ENCODE data around the gene GTSE1.
"Not testable (repeated sequence)": the region's sequence is repeated elsewhere in the genome, so short reads cannot be mapped to it uniquely, and the experiment has no call there.

The GTSE1 gene

DNA sequence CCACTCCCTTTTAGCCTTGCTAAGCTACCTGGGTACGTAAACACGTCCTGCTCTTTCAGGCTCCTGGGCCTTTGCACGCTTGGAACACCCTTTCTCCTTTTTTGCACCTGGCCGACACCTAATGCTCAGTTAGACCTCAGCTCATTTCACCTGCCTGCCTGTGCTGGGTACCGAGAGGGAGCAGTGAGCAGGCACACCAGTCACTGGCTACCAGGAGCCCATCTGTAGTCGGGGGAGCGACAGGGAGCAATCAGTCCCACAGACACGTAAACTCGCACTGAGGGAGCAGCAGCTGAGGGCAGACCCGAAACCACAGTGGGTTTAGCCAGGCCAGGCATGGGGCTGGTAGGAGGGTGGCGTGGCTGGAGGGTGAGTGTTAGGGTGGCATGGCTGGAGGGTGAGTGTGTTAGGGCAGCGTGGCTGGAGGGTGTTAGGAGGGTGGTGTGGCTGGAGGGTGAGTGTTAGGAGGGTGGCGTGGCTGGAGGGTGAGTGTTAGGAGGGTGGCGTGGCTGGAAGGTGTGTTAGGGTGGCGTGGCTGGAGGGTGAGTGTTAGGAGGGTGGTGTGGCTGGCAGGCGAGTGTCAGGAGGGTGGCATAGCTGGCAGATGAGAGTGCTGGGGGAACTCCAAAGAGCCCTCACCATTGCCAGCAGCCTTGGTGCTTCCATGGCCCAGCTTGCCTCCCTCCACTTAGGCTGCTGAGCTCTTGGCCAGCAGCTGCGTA is 6.4 kb upstream of the GTSE1 start:
- intact Hi-C loops (cut with DNase I) = loop anchor here (10.0 kb wide), 1 partner anchor 295 kb away; no protein-coding TSS in a partner anchor
- no peak for DNase-seq

DNA sequence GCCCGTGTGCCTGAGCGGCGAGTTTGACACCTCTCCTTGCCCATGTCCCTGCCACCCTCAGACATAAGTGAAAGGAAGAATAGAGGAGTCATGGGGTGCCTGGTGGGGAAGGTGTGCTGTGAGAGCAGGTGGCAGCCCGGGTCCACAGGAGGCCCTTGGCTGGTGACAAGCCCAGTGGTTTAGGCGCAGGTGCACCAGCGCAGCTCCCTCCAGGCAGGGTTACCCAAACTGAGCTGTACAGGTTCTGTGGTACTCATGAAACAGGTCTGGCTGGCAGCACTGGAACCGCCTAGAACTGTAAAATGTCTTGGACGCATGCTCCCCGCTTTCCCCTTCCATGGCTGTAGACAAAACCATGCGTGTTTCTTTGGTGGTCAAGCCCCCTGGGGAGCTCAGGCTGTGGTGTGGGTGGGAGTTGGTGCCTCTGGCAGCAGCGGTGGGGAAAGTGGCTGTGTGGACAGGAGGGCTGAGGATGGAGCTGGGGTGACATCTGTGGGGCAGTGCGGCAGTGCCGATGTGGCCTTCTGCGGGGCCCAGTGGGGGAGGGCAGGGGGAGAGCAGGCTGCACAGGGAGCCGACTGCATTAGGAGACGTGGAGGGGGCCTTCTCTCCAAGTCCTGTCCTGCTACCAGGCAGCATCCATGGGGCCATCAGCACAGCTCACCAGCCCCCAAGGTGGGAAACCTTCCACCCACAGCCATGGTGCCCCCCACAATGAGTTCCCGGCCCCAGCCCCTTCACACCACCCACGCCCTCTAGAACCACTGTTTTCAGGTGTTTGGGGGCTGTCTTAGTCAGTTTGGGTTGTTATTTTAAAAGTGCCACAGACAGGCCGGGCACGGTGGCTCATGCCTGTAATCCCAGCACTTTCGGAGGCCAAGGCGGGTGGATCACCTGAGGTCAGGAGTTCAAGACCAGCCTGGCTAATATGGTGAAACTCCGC is 5.6 kb upstream of the GTSE1 start:
- DNase-seq = no peak
- intact Hi-C loops (cut with DNase I) = loop anchor here (10.0 kb wide), 1 partner anchor 296 kb away; no protein-coding TSS in a partner anchor

DNA sequence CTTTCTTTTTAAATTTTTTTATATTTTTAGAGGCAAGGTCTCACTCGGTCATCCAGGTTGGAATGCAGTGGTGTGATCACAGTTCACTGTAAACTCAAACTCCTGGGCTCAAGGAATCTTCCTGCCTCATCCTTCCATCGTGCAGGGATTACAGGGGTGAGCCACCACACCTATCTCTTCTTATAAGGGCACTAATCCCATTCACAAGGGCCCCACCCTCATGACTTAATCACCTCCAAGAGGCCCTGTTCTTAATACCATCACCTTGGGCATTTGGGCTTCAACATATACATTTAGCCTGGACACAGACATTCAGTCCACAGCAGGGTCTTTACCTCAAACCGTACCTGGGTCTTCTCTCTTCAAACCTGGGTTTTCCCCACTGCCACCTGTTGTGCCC is 4.5 kb upstream of the GTSE1 start:
- intact Hi-C loops (cut with DNase I) = loop anchor here (10.0 kb wide), 1 partner anchor 297 kb away; no protein-coding TSS in a partner anchor
- DNase-seq = no peak

DNA sequence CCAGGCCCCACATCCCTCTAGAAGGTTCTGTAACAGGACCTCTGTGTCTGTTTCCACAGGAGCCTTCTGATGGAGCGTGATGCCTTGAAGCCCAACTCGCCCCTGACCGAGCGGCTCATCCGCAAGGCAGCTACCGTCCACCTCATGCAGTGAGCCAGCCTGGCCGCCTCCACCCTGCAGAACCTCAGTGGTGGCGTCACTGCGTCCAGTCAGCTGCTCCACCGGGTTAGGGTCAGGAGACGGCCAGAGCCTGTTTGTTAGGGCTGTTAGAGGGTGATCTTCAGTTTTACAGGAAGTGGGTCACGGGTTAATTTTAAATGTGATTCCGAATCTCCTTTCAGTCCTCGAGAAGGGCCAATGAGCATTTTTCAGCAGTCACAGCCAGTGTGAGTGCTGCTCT is 3.9 kb upstream of the GTSE1 start:
- DNase-seq = peak in 5 of 42 donors; percentile 20 to 56 (median 42)
- intact Hi-C loops (cut with DNase I) = loop anchor here (10.0 kb wide), 1 partner anchor 298 kb away; no protein-coding TSS in a partner anchor

DNA sequence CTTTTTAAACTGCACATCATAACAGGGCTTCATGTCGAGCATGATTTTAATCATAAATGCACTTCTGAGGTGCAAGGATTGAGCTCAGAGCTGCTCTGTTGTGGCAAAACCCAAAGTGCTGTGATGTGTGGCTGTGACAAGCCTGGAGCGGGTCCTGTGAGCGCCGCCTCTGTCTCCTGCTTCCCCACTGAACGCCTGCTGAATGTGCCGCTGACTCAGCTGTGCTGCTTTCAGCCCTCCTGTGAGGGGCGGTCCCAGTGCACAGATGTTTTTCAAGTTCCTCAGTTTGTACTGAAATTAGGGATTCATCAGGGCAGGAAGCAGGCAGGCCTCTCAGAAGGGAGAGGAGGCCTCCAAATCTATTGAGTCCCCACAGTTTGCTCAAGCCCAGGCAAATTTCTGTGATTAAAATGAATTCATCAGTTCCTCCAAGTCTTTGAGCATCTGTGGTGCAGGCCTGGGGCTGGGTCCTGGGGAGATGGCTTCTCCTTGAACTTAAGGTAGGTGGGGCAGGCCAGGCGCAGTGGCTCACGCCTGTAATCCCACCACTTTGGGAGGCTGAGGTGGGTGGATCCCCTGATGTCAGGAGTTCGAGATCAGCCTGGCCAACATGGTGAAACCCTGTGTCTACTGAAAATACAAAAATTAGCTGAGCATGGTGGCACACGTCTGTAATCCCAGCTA is 3.0 kb upstream of the GTSE1 start:
- peak; percentile 62 to 96 (median 83) for DNase-seq
- intact Hi-C loops (cut with DNase I) = loop anchor here (10.0 kb wide), 1 partner anchor 299 kb away; no protein-coding TSS in a partner anchor

DNA sequence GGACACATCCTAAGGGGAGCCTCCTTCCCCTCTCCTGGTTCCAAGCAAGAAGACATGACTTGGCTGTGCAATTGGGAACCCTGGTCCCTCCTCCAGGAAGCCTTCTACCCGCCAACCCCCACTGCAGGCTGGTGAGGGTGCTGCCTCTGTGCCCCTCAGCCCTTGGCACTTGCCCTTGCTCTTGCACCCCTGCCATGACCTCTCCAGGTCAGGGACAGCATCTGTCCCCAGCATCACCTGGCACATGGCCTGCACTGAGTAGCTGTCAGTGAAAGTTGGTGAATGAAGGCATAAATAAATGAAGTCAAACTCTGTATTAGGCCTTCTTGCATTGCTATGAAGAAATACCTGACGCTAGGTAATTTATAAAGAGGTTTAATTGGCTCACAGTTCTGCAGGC is 1.9 kb upstream of the GTSE1 start:
- no peak for DNase-seq
- intact Hi-C loops (cut with DNase I) = loop anchor here (5.0 to 10.0 kb wide), 2 partner anchors 172 to 300 kb away; no protein-coding TSS in a partner anchor

DNA sequence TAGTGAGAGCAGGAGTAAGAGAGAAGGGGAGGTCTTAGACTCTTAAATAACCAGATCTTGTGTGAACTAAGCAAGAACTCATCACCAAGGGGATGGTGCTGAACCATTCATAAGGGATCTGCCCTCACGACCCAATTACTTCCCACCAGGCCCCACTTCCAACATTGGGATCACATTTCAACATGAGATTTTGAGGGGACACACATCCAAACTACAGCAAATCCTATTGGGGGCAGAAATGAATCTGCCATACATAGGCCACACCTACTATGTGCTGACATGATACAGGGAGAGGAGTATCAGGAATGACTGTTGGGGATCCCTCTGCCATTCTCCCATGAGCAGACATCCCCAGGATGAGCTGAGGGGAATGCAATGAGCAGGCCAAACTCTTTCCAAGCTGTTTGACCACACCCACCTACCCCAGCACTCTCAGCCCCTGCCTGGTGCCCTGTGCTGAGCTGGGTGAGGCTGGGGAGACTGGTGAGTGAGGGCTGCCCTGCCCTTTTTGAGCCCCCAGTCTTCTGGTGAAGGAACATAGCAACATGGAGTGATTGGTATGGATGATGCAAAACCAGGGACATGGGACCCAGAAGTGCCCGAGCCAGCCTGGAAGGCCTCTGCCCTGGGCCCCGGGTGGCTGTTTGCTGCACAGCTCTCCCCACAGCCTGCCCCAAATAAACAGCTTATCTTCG is 1.2 kb upstream of the GTSE1 start:
- no peak for DNase-seq
- intact Hi-C loops (cut with DNase I) = loop anchor here (5.0 to 10.0 kb wide), 2 partner anchors 173 to 301 kb away; no protein-coding TSS in a partner anchor

DNA sequence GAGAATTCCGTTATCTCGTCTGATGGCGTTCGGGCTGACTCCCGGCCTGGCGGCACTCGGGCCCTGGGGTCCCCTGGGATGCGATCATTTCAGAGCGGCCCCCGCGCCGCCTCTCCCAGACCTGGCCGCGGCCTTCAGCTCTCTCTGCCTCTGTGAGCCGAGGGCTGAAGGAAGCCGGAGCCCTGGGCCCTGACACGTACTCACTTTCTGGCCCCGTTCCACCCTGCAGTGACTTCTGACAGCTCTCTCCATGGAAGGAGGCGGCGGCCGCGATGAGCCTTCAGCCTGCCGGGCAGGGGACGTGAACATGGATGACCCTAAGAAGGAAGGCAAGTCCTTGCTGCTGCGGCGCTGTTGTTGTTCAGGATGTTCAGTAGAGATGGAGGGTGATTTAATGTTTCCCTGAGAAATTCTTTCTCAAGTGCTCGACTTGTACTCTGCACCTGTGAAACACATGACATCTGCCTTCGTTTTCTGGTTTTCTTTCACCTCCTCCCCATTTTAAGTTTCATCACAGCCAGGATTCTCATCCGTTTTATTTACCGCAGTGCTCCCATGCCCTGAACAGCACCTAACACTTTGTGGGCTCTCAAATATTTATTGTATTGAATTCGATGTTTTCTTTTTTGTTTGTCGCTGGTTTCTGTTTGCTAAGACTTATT is 612 bp downstream of the GTSE1 start:
- intact Hi-C loops (cut with DNase I) = loop anchor here (5.0 to 10.0 kb wide), 2 partner anchors 175 to 302 kb away; no protein-coding TSS in a partner anchor
- DNase-seq = peak in 3 of 42 donors; percentile 8 to 30 (median 24)

DNA sequence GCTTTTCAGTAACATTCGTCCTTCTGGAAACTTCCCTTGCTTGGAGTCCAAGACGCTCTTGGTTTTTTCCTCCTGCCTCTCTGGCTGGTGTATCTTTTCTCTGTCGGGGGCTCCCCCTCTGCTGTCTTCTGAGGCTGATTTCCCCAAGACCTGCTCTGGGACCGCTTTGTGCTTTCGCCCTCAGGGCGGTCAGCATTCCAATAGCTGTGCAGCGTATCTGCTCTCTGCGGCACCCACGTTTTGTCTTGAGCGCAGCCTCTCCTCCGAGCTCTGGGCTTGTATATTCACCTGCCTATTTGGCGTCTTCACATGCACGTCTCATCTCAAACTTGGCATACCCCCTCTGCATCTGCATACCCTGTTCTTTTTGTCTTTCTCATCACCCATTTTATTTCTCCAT is 2.4 kb downstream of the GTSE1 start:
- intact Hi-C loops (cut with DNase I) = loop anchor here (5.0 to 10.0 kb wide), 2 partner anchors 177 to 304 kb away; no protein-coding TSS in a partner anchor

DNA sequence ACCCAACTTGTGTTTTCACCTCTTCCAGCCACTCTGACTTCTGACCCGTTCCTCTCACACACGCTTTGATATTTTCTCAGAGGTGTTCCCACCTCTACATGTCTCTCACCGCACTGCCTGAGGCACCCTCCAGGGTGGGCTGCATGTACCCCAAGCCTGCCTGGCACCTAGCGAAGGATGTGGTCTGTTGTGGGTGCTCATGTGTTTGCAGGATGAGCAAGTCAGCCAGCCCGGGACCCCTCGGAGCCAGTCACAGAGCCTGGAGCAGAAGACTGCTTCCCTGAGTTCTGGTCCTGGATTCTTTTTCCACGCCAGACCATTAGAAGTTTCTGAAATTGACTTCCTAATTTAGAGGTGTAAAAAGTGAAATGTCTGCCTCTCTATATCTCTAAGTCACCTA is 3.8 kb downstream of the GTSE1 start:
- no peak for DNase-seq
- intact Hi-C loops (cut with DNase I) = no loop called here

More for the DNA sequence above, 2.4 kb downstream of the GTSE1 start:
- no peak for DNase-seq

DNA sequence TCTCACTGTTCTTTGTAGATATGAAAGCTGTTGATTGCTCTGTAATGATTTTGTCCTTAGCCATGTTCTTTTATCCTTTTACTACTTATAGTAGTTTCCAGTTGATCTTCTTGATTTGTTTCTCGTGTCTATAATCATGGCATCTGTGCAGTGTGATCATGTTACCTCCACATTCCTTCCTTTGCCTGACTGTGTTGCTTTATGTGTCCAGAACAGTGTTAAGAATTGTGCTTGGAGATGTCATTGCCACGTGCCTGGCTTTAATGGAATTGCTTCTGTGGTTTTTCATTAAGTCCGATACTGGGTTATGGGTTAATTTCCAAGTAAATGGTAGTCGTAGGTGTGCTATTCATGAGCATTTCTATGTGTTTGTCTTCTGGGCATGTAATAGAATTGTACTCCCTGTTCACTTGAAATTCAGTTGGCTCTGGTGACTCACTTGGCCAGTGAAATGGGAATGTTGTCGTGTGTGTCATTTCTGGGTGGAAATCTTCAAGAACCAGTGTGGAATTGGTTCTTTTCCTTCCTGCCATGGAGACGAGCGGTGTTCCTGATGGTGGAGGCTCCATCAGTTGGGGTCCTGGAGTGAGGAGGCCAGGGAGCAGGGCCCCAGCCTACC is 6.8 kb downstream of the GTSE1 start:
- intact Hi-C loops (cut with DNase I) = no loop called here
- no peak for DNase-seq

DNA sequence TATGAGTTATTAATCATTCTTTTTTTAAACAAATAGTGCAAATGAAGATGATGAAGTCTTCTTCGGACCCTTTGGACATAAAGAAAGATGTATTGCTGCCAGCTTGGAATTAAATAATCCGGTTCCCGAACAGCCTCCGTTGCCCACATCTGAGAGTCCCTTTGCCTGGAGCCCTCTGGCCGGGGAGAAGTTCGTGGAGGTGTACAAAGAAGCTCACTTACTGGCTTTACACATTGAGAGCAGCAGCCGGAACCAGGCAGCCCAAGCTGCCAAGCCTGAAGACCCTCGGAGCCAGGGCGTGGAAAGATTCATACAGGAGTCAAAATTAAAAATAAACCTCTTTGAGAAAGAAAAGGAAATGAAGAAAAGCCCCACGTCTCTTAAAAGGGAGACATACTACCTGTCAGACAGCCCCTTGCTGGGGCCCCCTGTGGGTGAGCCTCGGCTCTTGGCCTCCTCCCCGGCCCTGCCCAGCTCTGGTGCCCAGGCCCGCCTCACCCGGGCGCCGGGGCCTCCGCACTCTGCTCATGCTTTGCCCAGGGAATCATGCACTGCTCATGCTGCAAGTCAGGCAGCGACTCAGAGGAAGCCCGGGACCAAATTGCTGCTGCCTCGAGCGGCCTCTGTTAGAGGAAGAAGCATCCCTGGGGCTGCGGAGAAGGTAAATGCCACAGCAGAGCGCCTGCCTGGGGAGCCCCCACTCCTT is 11.8 kb downstream of the GTSE1 start:
- intact Hi-C loops (cut with DNase I) = no loop called here
- DNase-seq = no peak

DNA sequence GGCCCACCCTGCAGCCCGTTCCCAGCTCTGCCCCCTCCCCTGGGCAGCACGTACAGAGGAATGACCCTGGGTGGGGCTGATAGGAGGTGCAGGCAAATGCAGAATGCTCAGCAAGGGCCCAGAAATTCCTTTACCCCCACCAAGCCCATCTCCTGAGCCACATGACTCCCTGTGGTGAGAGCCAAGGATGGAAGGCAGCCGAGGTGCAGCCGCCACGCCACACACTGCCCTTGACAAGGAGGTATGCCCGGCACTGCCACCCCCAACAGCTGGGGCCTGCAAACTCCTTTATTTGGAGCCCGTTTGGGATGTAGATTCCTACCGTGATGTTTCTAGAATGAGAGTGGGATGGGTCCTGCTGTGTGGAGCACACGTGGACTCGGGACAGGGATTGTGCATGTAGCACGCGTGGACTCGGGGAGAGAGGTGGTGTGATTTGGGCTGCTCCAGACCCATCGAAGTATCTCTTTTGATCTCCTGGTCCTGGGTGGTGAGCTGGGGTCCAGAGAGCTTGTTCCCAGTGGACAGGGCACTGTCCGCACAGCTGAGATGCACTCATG is 12.9 kb downstream of the GTSE1 start:
- intact Hi-C loops (cut with DNase I) = loop anchor here (5.0 kb wide), 1 partner anchor 187 kb away; no protein-coding TSS in a partner anchor

DNA sequence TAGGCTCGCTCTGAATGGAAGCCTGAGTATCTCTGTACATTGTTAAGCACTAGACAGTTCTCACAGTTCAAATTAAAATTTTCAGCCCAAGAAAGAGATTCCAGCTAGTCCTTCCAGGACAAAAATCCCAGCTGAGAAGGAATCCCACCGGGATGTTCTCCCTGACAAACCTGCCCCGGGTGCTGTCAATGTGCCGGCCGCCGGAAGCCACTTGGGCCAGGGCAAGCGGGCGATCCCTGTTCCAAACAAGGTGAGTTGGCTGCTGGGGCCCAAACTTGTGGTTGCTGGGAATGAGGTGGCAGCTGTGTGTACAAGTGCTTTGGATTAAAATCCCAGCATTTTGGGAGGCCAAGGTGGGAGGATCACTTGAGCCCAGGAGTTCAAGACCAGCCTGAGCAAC is 15.4 kb downstream of the GTSE1 start:
- intact Hi-C loops (cut with DNase I) = loop anchor here (5.0 kb wide), 1 partner anchor 190 kb away; no protein-coding TSS in a partner anchor

More for the DNA sequence above, 12.9 kb downstream of the GTSE1 start:
- DNase-seq = no peak

DNA sequence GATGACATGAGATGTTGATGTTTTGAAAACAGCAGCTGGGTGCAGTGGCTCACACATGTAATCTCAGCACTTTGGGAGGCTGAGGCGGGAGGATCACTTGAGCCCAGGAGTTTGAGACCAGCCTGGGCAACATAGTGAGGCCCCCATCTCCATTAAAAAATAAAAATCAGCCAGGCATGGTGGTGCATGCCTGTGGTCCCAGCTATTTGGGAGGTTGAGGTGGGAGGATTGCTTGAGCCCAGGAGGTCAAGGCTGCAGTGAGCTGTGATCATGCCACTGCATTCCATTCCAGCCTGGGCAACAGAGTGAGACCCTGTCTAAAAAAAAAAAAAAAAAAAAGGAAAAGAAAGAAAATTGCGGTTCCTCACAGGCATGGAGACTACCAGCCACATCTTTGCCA is 16.2 kb downstream of the GTSE1 start:
- not testable (repeated sequence) for DNase-seq
- intact Hi-C loops (cut with DNase I) = loop anchor here (5.0 kb wide), 1 partner anchor 191 kb away; no protein-coding TSS in a partner anchor

More for the DNA sequence above, 15.4 kb downstream of the GTSE1 start:
- no peak for DNase-seq

DNA sequence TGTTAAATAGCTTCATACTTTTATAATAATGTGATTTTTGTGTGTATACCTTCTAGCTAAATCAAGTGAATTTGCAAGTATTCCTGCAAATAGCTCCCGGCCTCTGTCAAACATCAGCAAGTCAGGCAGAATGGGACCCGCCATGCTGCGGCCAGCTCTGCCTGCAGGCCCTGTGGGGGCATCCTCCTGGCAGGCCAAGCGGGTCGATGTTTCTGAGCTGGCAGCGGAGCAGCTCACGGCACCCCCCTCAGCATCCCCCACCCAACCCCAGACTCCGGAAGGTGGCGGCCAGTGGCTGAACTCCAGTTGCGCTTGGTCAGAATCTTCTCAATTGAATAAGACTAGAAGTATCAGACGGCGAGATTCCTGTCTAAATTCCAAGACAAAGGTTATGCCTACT is 19.3 kb downstream of the GTSE1 start:
- no peak for DNase-seq
- intact Hi-C loops (cut with DNase I) = no loop called here

All from head of caudate nucleus (tissue), 42 donors.